Endothelial cell of umbilical vein (primary cell): ENCODE measurements around the gene PPFIA3. TPM values are rescaled to one million over a fixed set of nuclear protein-coding genes. Genes with fewer than 3 reads are reported as not detected.

ENCODE experiments used
- BruUV-seq: library from RNA; stranded (reverse); fragments of 400-500 nt; replicated peaks from 2 replicates; lab custom pipeline; 2021; lab: Mats Ljungman, UMichigan
- CTCF ChIA-PET: fragments of 300-600, 350-600 bp; sonication (Branson Sonifier 250); formaldehyde crosslinking; loops from one replicate; lab custom pipeline; 2021; ENCODE audit warnings: antibody characterized with exemption, inconsistent platforms; lab: Charles Lee
- POLR2A ChIA-PET: fragments of 300-600, 350-600 bp; sonication (Branson Sonifier 250); formaldehyde crosslinking; loops from one replicate; lab custom pipeline; 2021; ENCODE audit warnings: antibody characterized with exemption, inconsistent platforms; lab: Charles Lee
- DNase-seq: peaks from one replicate; pipeline ENCODE4 v3.0.0-alpha.2; 2011; ENCODE audit warnings: low read depth, low spot score
- FAIRE-seq: peaks from 2 replicates; lab custom pipeline; 2011; peaks lifted over from hg19 to GRCh38; lab: Jason Lieb, UNC
- H2AFZ ChIP-seq: 2 replicates; pipeline ENCODE4 v1.6.0; 2012; ENCODE audit warnings: low read depth, low read length, control low read depth, inconsistent platforms
- H3K27ac ChIP-seq: 2 replicates; pipeline ENCODE4 v1.5.1; 2011; ENCODE audit warnings: low read depth, mild to moderate bottlenecking, control low read depth, low read length, moderate library complexity; ENCODE audit not compliant: insufficient read depth
- H3K27me3 ChIP-seq, 2 experiments: 2 replicates each; pipeline versions ENCODE4 v1.6.0 to v1.6.1; 2011; ENCODE audit warnings: low read length in 2 of 2, mixed read lengths in 1 of 2; ENCODE audit not compliant: control insufficient read depth in 2 of 2, insufficient read depth in 2 of 2
- H3K36me3 ChIP-seq, 2 experiments: 2 replicates in 1 of 2; 3 replicates in 1 of 2; pipeline ENCODE4 v1.5.1; 2011; ENCODE audit warnings: low read length in 2 of 2, mild to moderate bottlenecking in 1 of 2, moderate library complexity in 1 of 2; ENCODE audit not compliant: control insufficient read depth in 2 of 2, insufficient read depth in 2 of 2; ENCODE audit errors: extremely low read depth in 1 of 2
- H3K4me1 ChIP-seq: 3 replicates; pipeline ENCODE4 v1.5.1; 2011; ENCODE audit warnings: mild to moderate bottlenecking, low read length; ENCODE audit not compliant: control insufficient read depth, insufficient read depth; ENCODE audit errors: extremely low read depth
- H3K4me2 ChIP-seq: 2 replicates; pipeline ENCODE4 v1.6.1; 2011; ENCODE audit warnings: low read length, control low read depth, mixed read lengths; ENCODE audit not compliant: insufficient read depth
- H3K4me3 ChIP-seq, 3 experiments: fragments of 200-600 bp in 1 of 3; sonication (generic), shearing (Covaris generic) in 1 of 3; replicated peaks in 1 of 3; 2 replicates each; pipeline ENCODE4 v1.5.1; 2011 to 2016; ENCODE audit warnings: control low read depth in 3 of 3, low read length in 3 of 3, mild to moderate bottlenecking in 2 of 3, inconsistent platforms in 1 of 3, low read depth in 1 of 3, moderate library complexity in 1 of 3; ENCODE audit not compliant: insufficient read depth in 1 of 3
- H3K79me2 ChIP-seq: 2 replicates; pipeline ENCODE4 v1.6.0; 2012; ENCODE audit warnings: low read length, inconsistent platforms; ENCODE audit not compliant: control insufficient read depth, insufficient read depth
- H3K9ac ChIP-seq: replicated peaks from 2 replicates; pipeline ENCODE3; 2011; ENCODE audit warnings: low read length, control low read depth; ENCODE audit not compliant: insufficient read depth; ENCODE audit errors: extremely low read depth
- H3K9me1 ChIP-seq: replicated peaks from 3 replicates; pipeline ENCODE4 v1.6.0; 2011; ENCODE audit warnings: mild to moderate bottlenecking, low read length; ENCODE audit not compliant: control insufficient read depth, insufficient read depth; ENCODE audit errors: extremely low read depth
- H3K9me3 ChIP-seq: replicated peaks from 2 replicates; pipeline ENCODE4 v1.5.1; 2012; ENCODE audit warnings: low read length, inconsistent platforms; ENCODE audit not compliant: control insufficient read depth, insufficient read depth
- H4K20me1 ChIP-seq: replicated peaks from 2 replicates; pipeline ENCODE3; 2011; ENCODE audit warnings: mild to moderate bottlenecking, low read length; ENCODE audit not compliant: control insufficient read depth, insufficient read depth; ENCODE audit errors: extremely low read depth
- CTCF ChIP-seq, 2 donors: IDR thresholded peaks; 1 replicate in 1 of 2; 2 replicates in 1 of 2; pipeline ENCODE4 v1.5.1; 2011; ENCODE audit warnings: low read length in 2 of 2, mild to moderate bottlenecking in 2 of 2, moderate library complexity in 2 of 2, control low read depth in 1 of 2, inconsistent platforms in 1 of 2, low read depth in 1 of 2; ENCODE audit not compliant: insufficient read depth in 1 of 2; ENCODE audit errors: extremely low read depth in 1 of 2
- EZH2 ChIP-seq: IDR thresholded peaks from 2 replicates; pipeline ENCODE4 v1.6.1; 2012; ENCODE audit warnings: borderline replicate concordance, low read depth, mild to moderate bottlenecking, moderate library complexity, low read length, inconsistent platforms; ENCODE audit not compliant: severe bottlenecking
- FOS ChIP-seq: IDR thresholded peaks from 2 replicates; pipeline ENCODE4 v1.6.1; 2011; ENCODE audit warnings: mild to moderate bottlenecking, low read length, moderate library complexity, borderline replicate concordance; ENCODE audit not compliant: insufficient read depth
- GATA2 ChIP-seq: IDR thresholded peaks from 2 replicates; pipeline ENCODE4 v1.7.0; 2011; ENCODE audit warnings: low read depth, mild to moderate bottlenecking, moderate library complexity, mixed read lengths, low read length; ENCODE audit not compliant: insufficient read length, insufficient read depth
- JUN ChIP-seq: IDR thresholded peaks from 2 replicates; pipeline ENCODE4 v1.6.1; 2011; ENCODE audit warnings: borderline replicate concordance, low read depth; ENCODE audit not compliant: insufficient read length, insufficient read depth
- MAX ChIP-seq: IDR thresholded peaks from 2 replicates; pipeline ENCODE4 v1.6.1; 2011; ENCODE audit not compliant: insufficient read depth, insufficient read length
- MYC ChIP-seq: IDR thresholded peaks from one replicate; pipeline ENCODE4 v1.6.1; 2011; ENCODE audit warnings: mild to moderate bottlenecking, low read depth, low read length
- POLR2A ChIP-seq: IDR thresholded peaks from 2 replicates; pipeline ENCODE4 v1.6.1; 2012; ENCODE audit warnings: low read depth, mild to moderate bottlenecking, control low read depth, low read length
- POLR2AphosphoS5 ChIP-seq: IDR thresholded peaks from 2 replicates; pipeline ENCODE4 v1.6.1; 2012; ENCODE audit warnings: low read depth, mild to moderate bottlenecking, control low read depth, low read length, moderate library complexity; ENCODE audit not compliant: insufficient read depth
- dilution Hi-C: fragments of 300-500 bp; cut with MboI; formaldehyde crosslinking; loops from one replicate; pipeline ENCODE4 v1.15.0; 2019; ENCODE audit warnings: low sequenced_read_pairs; ENCODE audit not compliant: extremely low pct_ligation_motif_present
- intact Hi-C: fragments of 100-400 bp; cut with micrococcal nuclease; formaldehyde crosslinking; loops from one replicate; pipeline ENCODE4 v1.10.0; 2022
- polyA plus RNA-seq, 4 experiments: library from polyadenylated mRNA; depleted of rRNA in 3 of 4; stranded (reverse) in 3 of 4; unstranded in 1 of 4; fragments of >200 nt; gene quantifications; 2 replicates each; pipeline versions ENCODE4 v1.2.1 to v1.2.3, GENCODE V29; 2011 to 2012; ENCODE audit warnings: missing spikeins in 1 of 4
- total RNA-seq: library from RNA; stranded (reverse); gene quantifications from 2 replicates; pipeline ENCODE4 v1.2.3, GENCODE V29; 2021

Gene PPFIA3
- total and polyA plus RNA-seq, 2 donors (not counting 3 experiments of a cell fraction or from before 2014, with no cell fraction given): 1.3 to 2.0 TPM

GRCh38 chr19:49161987-49162386 is 42.6 kb downstream of the PPFIA3 start:
- Histone ChIP-seq H3K4me3 (no peak overlapping the region), H3K9me1 (no peaks in the 10 kb centered on the region), H4K20me1 (no peaks in the 10 kb centered on the region), H3K4me2 (no peak overlapping the region), H3K36me3 (no peaks in the 10 kb centered on the region), H3K79me2 (no peaks in the 10 kb centered on the region), H3K9me3 (no peaks in the 10 kb centered on the region), H2AFZ (no peak overlapping the region), H3K9ac (no peak overlapping the region), H3K4me1 (peaks cover 20% of the 10 kb centered on the region), H3K27ac (no peak overlapping the region), H3K27me3 (no peaks in the 10 kb centered on the region)
- dilution Hi-C loops: no loop called here
- CTCF ChIA-PET: interaction anchor here (0.9 to 4.9 kb wide), 5 partner anchors 15 to 64 kb away, joined by 3 to 33 read pairs (median 6); partner anchors contain the start of gene LIN7B
- no TSS peak for BruUV-seq
- POLR2A ChIA-PET: no interaction called here
- intact Hi-C loops: no loop called here
- DNase-seq (peak; percentile 77), FAIRE-seq (peak; percentile 83)
- TF ChIP-seq MYC (no peak), FOS (peak; percentile 41), JUN (no peak), MAX (no peak), EZH2 (no peak), POLR2AphosphoS5 (peak; percentile 19), GATA2 (peak; percentile 58), CTCF (IDR thresholded peaks at IDR 0.05; ENCODE audit: extremely low read depth in 1 of 2, insufficient read depth in 1 of 2, low read depth in 1 of 2, low read length in 2 of 2) (no peak), POLR2A (no peak)
